SU-DHL-6 (cell line): ENCODE data around the gene CDHR4.

Experiments used
- H2AFZ ChIP-seq: fragments of 200-600 bp; sonication (generic); 2 replicates; pipeline ENCODE4 v1.6.1; 2014; ENCODE audit warnings: low read depth, mild to moderate bottlenecking, moderate library complexity, mixed read lengths, antibody characterized with exemption, low read length; ENCODE audit not compliant: severe bottlenecking
- H3F3A ChIP-seq: fragments of 200-600 bp; shearing (Covaris generic); 2 replicates; pipeline ENCODE4 v1.6.0; 2016; ENCODE audit warnings: antibody characterized with exemption, mild to moderate bottlenecking; ENCODE audit not compliant: insufficient read depth
- H3K27ac ChIP-seq: fragments of 200-600 bp; sonication (generic); 2 replicates; pipeline ENCODE4 v1.5.1; 2016; ENCODE audit warnings: low read depth, mild to moderate bottlenecking, low read length, moderate library complexity, mixed read lengths
- H3K27me3 ChIP-seq: fragments of 200-600 bp; sonication (generic), shearing (Covaris generic); 2 replicates; pipeline ENCODE4 v1.6.0; 2014; ENCODE audit warnings: mild to moderate bottlenecking, low read length
- H3K36me3 ChIP-seq: fragments of 200-600 bp; sonication (generic); 2 replicates; pipeline ENCODE4 v1.6.1; 2014; ENCODE audit warnings: mild to moderate bottlenecking, low read length, mixed read lengths
- H3K4me2 ChIP-seq: fragments of 300-600, 200-600 bp; shearing (Covaris generic), sonication (generic); 2 replicates; pipeline ENCODE4 v1.6.0; 2014; ENCODE audit warnings: low read length, low read depth, mild to moderate bottlenecking; ENCODE audit not compliant: poor library complexity, severe bottlenecking
- H3K4me3 ChIP-seq: fragments of 200-600 bp; sonication (generic); 2 replicates; pipeline ENCODE4 v1.5.1; 2014; ENCODE audit warnings: antibody characterized with exemption, low read length, mild to moderate bottlenecking, mixed read lengths; ENCODE audit not compliant: insufficient read depth, poor library complexity, severe bottlenecking
- H3K79me2 ChIP-seq: fragments of 200-600 bp; sonication (generic); 2 replicates; pipeline ENCODE4 v1.6.1; 2014; ENCODE audit warnings: mild to moderate bottlenecking, low read length, moderate library complexity; ENCODE audit not compliant: insufficient read depth
- H3K9ac ChIP-seq: fragments of 200-600 bp; sonication (generic); 2 replicates; pipeline ENCODE4 v1.7.0; 2014; ENCODE audit warnings: mild to moderate bottlenecking, low read length
- H3K9me2 ChIP-seq: fragments of 200-600 bp; sonication (generic); replicated peaks from 2 replicates; pipeline ENCODE4 v1.6.1; 2014; ENCODE audit warnings: low read length; ENCODE audit not compliant: insufficient read depth
- H3K9me3 ChIP-seq: fragments of 200-600 bp; sonication (generic); 2 replicates; pipeline ENCODE4 v1.6.1; 2014; ENCODE audit warnings: low read length, mixed read lengths; ENCODE audit not compliant: insufficient read depth
- H4K20me1 ChIP-seq: fragments of 200-600 bp; sonication (generic); 2 replicates; pipeline ENCODE4 v1.6.1; 2014; ENCODE audit warnings: low read depth, mild to moderate bottlenecking, antibody characterized with exemption, low read length, moderate library complexity, mixed read lengths
- EZH2phosphoT487 ChIP-seq: fragments of 200-600 bp; sonication (generic), shearing (Covaris generic); conservative IDR thresholded peaks from 2 replicates; pipeline ENCODE4 v1.6.1; 2018; ENCODE audit warnings: mild to moderate bottlenecking, antibody characterized with exemption, low read length, moderate library complexity, mixed read lengths
- TF ChIP-seq, protein P1 (sequence below): fragments of 200-600 bp; sonication (generic); IDR thresholded peaks from one replicate; pipeline ENCODE4 v1.5.1; 2017; ENCODE audit warnings: antibody characterized with exemption, mild to moderate bottlenecking, low read length, moderate library complexity; ENCODE audit not compliant: insufficient read depth, poor library complexity, severe bottlenecking

Gene CDHR4

DNA sequence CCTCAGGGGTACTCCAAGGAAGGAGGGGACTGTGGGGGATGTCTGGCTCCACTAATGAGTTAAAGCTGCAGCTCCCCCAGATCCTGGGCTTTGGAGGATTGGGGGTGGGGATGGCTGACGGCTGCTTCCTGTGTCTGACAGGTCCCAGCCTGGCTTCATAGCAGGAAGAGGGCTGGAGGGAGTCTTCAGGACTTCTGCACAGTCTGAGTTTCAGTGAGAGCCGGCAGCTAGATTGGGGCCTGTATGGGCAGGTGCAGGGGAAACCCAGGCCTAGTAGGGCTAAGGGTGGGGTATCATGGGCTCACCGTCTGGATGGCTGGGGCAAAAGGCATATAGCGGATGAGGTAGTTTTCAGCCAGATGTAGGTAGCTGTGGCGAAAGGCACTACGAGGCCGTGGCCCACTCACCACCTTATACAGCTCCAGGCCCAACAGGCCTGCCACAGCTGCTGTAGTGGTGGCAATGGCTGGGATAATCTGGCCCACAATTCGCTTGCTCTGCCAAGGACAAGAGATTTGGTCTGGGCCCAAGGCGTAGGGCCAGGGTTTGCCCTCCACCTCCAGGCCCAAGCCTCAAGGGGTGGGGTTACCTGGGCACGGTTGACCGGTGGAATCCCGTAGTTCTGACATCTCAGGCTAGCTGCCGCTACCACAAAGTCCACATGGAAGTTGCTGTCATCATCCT lies 7.9 kb upstream of the CDHR4 start:
- Histone ChIP-seq H3K9me3 (no peaks in the 10 kb centered on the region), H3K27ac (no peak overlapping the region), H2AFZ (no peak overlapping the region), H3K9ac (no peak overlapping the region), H4K20me1 (no peaks in the 10 kb centered on the region), H3K4me2 (no peak overlapping the region), H3K4me3 (no peak overlapping the region), H3K79me2 (no peaks in the 10 kb centered on the region), H3F3A (no peaks in the 10 kb centered on the region), H3K36me3 (no peaks in the 10 kb centered on the region), H3K9me2 (no peaks in the 10 kb centered on the region), H3K27me3 (no peaks in the 10 kb centered on the region)
- TF ChIP-seq, protein P1, sequence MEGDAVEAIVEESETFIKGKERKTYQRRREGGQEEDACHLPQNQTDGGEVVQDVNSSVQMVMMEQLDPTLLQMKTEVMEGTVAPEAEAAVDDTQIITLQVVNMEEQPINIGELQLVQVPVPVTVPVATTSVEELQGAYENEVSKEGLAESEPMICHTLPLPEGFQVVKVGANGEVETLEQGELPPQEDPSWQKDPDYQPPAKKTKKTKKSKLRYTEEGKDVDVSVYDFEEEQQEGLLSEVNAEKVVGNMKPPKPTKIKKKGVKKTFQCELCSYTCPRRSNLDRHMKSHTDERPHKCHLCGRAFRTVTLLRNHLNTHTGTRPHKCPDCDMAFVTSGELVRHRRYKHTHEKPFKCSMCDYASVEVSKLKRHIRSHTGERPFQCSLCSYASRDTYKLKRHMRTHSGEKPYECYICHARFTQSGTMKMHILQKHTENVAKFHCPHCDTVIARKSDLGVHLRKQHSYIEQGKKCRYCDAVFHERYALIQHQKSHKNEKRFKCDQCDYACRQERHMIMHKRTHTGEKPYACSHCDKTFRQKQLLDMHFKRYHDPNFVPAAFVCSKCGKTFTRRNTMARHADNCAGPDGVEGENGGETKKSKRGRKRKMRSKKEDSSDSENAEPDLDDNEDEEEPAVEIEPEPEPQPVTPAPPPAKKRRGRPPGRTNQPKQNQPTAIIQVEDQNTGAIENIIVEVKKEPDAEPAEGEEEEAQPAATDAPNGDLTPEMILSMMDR = no peak
- TF ChIP-seq EZH2phosphoT487 = no peak

DNA sequence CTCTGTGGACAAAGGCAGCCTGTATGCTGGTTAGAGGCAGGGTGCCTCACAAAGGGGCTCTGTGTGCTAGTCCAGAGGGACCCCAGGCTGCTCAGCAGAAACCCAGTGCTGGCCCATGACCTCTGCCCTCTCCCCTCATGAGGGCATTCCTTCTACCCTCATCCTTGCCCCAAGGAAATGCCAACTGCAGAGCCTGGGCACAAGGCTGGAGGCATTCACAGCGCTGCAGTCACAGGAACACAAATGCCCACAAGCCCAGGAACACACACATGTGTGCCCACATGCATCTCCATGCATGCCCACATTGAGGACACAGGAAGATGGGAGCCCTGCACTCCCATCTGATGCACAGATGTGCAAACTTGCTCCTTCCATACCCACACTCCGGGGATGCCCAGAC lies 7.2 kb upstream of the CDHR4 start:
- H3K36me3 ChIP-seq = no peaks in the 10 kb centered on the region
- no peak overlapping the region for H2AFZ ChIP-seq
- H4K20me1 ChIP-seq = no peaks in the 10 kb centered on the region
- no peaks in the 10 kb centered on the region for H3K9me2 ChIP-seq
- H3K27me3 ChIP-seq = no peaks in the 10 kb centered on the region
- TF ChIP-seq, protein P1 = no peak
- TF ChIP-seq EZH2phosphoT487 = no peak
- H3K4me2 ChIP-seq = no peak overlapping the region
- H3K4me3 ChIP-seq = no peak overlapping the region
- no peaks in the 10 kb centered on the region for H3K9me3 ChIP-seq
- H3K9ac ChIP-seq = no peak overlapping the region
- H3K79me2 ChIP-seq = no peaks in the 10 kb centered on the region
- H3K27ac ChIP-seq = no peak overlapping the region
- H3F3A ChIP-seq = no peaks in the 10 kb centered on the region

DNA sequence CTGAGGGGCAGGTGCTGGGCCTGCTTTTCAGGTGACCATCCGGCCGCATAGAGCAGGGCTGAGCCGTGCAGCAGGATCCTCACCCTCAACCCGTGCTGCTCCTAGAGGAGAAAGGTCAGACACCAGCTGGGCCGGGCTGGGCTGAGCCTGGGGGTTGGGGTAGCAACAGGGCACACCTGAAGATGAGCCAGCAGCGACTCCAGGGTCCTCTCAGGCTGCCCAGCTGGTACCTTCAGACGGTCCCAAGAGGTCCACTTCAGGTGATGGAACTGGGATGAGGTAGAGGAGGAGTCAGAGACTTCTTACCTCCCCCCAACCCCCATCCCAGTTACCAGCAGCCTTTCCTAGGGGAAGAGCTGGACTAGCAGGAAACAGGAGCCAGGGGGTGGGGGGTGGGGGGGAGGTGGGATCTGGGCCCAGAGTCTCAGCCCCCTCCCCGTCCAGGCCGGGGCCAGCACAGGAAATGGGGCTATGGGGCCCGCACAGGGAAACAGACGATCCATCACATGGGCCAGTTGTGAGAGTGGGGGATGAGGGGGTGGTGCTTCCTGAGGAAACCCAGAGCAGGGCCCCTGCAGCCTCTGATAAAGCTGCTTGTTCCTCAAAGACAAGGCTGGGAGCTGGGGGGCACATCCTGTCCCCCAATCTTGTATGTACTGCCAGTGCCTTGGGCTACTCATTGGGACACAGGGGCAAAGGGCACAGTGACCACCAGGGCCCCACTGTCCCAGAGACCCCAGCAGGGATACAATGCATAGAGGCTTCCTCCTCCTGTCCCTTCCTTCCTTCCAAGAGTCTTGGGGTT lies 6.4 kb upstream of the CDHR4 start:
- no peaks in the 10 kb centered on the region for H3K36me3 ChIP-seq
- no peaks in the 10 kb centered on the region for H3K27me3 ChIP-seq
- TF ChIP-seq, protein P1 = no peak
- TF ChIP-seq EZH2phosphoT487 = no peak
- H3K9me2 ChIP-seq = no peaks in the 10 kb centered on the region
- no peak overlapping the region for H3K27ac ChIP-seq
- H3K79me2 ChIP-seq = no peaks in the 10 kb centered on the region
- no peak overlapping the region for H3K4me2 ChIP-seq
- H3K4me3 ChIP-seq = no peak overlapping the region
- H3K9ac ChIP-seq = no peak overlapping the region
- H3K9me3 ChIP-seq = no peaks in the 10 kb centered on the region
- H4K20me1 ChIP-seq = no peaks in the 10 kb centered on the region
- H3F3A ChIP-seq = no peaks in the 10 kb centered on the region
- no peak overlapping the region for H2AFZ ChIP-seq
